Natural killer cell (primary cell): ENCODE results near the gene NUDT2. TPM values are rescaled to one million over a fixed set of nuclear protein-coding genes. Genes with fewer than 3 reads are reported as not detected.

ENCODE experiments used
- ATAC-seq, 3 donors: fragments of 150-1000 bp in 2 of 3; fragments of 200-7000 bp in 1 of 3; cut with Tn5 transposase; 1 replicate in 1 of 3; 2 replicates in 2 of 3; pipeline ENCODE4 v1.10.0; 2021; ENCODE audit warnings: mild to moderate bottlenecking in 2 of 3, moderate library complexity in 2 of 3
- DNase-seq, 2 donors: peaks; one replicate each; pipeline versions ENCODE4 v3.0.0 to v3.0.0-alpha.2; 2013 to 2021; ENCODE audit warnings: mixed read lengths in 1 of 2
- H3K27ac ChIP-seq: one replicate; pipeline ENCODE4 v1.5.1; 2013; ENCODE audit warnings: mild to moderate bottlenecking, low read length
- H3K27me3 ChIP-seq: one replicate; pipeline ENCODE4 v1.6.1; 2013; ENCODE audit warnings: low read length; ENCODE audit not compliant: control insufficient read depth, insufficient read depth
- H3K36me3 ChIP-seq: one replicate; pipeline ENCODE4 v1.6.1; 2013; ENCODE audit warnings: low read length; ENCODE audit not compliant: control insufficient read depth, insufficient read depth
- H3K4me1 ChIP-seq: one replicate; pipeline ENCODE4 v1.6.1; 2013; ENCODE audit warnings: low read length; ENCODE audit not compliant: control insufficient read depth, insufficient read depth
- H3K4me3 ChIP-seq: one replicate; pipeline ENCODE4 v1.5.1; 2013; ENCODE audit warnings: low read length
- H3K9me3 ChIP-seq: one replicate; pipeline ENCODE4 v1.6.1; 2013; ENCODE audit warnings: low read length; ENCODE audit not compliant: control insufficient read depth, insufficient read depth
- H3K27ac Mint-ChIP-seq, 2 donors: one replicate each; pipeline ENCODE4 v1.8.0; 2022; ENCODE audit warnings: mild to moderate bottlenecking in 2 of 2, mixed read lengths in 2 of 2, moderate library complexity in 1 of 2
- H3K27me3 Mint-ChIP-seq, 2 donors: one replicate each; pipeline ENCODE4 v1.8.0; 2022; ENCODE audit warnings: low read depth in 2 of 2, mixed read lengths in 2 of 2
- H3K36me3 Mint-ChIP-seq: one replicate; pipeline ENCODE4 v1.8.0; 2022; ENCODE audit warnings: mixed read lengths
- H3K4me1 Mint-ChIP-seq, 2 donors: one replicate each; pipeline ENCODE4 v1.8.0; 2022; ENCODE audit warnings: mixed read lengths in 2 of 2
- H3K4me3 Mint-ChIP-seq: one replicate; pipeline ENCODE4 v1.8.0; 2022; ENCODE audit warnings: mild to moderate bottlenecking, moderate library complexity, mixed read lengths
- H3K9me3 Mint-ChIP-seq, 2 donors: one replicate each; pipeline ENCODE4 v1.8.0; 2022; ENCODE audit warnings: mixed read lengths in 2 of 2
- WGBS: methylation state at CpG from one replicate; pipeline ENCODE4 v1.1.7; 2013; ENCODE audit warnings: missing lambda C conversion rate; ENCODE audit not compliant: insufficient coverage; 5-methylcytosine and 5-hydroxymethylcytosine counted together
- intact Hi-C: fragments of 100-400 bp; cut with micrococcal nuclease; formaldehyde crosslinking; loops from one replicate; pipeline ENCODE4 v1.14.2; 2022
- total RNA-seq, 4 donors: library from RNA; stranded (reverse); fragments of 120-200 nt in 1 of 4; gene quantifications; one replicate each; pipeline versions ENCODE4 v1.2.3 to v1.2.4, GENCODE V29; 2013 to 2022
- TF ChIP-seq, protein P1 (sequence below): fragments of 200-600 bp; IDR thresholded peaks from one replicate; pipeline ENCODE4 v1.8.0; 2022; ENCODE audit warnings: antibody characterized with exemption

NUDT2 gene
- total RNA-seq = 10 to 100 TPM in 1 of 3 donors, 1 to 10 TPM in 2; 8.5 to 15.7 (median 9.4) TPM
- 26.7 TPM for total RNA-seq (2013)

DNA sequence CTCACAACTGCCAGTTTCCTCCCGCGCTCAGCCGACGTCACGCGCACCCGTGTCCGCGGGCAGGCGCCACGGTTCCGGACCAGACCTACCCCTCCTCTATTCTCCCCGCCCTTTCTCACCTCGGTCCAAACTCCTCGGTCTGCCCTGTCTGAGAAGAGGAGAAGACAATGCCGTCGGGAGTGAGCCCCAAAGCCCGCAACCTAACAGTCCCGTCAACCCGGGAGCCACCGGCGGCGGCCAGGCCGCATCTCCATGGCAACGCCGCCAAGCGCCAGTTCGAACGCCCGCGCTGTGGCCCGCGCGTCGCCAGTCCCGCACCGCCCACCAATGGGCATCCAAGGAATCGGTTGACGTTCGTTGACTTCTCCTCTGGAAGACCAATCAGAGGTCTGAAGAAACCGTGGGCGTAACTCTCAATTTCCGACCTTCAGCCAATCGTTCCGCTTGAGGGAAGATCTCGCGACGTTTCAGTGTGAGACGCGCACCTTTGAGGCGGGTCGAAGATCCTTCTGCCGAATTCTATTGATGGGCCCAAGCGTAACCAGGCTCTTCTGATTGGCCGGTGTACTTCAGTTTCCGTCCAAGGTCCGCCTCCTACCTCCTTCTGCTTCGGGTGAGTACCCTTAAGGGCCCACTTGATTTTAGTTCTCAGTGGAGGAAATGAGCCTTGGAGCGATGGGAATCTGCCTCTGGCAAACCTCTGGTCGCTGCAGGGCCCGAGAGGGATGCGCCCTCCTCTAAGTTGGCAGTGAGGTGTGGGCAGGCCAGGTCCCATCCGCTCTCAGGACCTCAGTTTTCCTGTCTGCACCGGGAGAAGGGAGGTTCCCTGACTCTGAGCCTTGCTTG, at the start of gene NUDT2, which contains the start of gene KIF24:
Gene NUDT2 (plus strand): TSS at position 583 of the 846 bp plus-strand sequence. CDS start 9,471 bp downstream, outside the sequence.
Gene KIF24 (minus strand): TSS at position 282 of the 846 bp plus-strand sequence. CDS start 17,922 bp downstream, outside the sequence.
- H3K9me3 ChIP-seq = no peaks in the 10 kb centered on the region
- no peaks in the 10 kb centered on the region for H3K27me3 ChIP-seq
- peak; percentile 92 to 99 for DNase-seq
- Mint-ChIP-seq H3K27ac (peak within 1 kb of the TSS; percentile 95), H3K36me3 (no peaks in the 10 kb centered on the region), H3K4me1 (peaks cover 23 to 26% of the 10 kb centered on the region in 2 donors), H3K4me3 (peak within 1 kb of the TSS; percentile 94), H3K9me3 (no peaks in the 10 kb centered on the region), H3K27me3 (no peaks in the 10 kb centered on the region)
- H3K4me3 ChIP-seq = peak within 1 kb of the TSS; percentile 96
- TF ChIP-seq, protein P1, sequence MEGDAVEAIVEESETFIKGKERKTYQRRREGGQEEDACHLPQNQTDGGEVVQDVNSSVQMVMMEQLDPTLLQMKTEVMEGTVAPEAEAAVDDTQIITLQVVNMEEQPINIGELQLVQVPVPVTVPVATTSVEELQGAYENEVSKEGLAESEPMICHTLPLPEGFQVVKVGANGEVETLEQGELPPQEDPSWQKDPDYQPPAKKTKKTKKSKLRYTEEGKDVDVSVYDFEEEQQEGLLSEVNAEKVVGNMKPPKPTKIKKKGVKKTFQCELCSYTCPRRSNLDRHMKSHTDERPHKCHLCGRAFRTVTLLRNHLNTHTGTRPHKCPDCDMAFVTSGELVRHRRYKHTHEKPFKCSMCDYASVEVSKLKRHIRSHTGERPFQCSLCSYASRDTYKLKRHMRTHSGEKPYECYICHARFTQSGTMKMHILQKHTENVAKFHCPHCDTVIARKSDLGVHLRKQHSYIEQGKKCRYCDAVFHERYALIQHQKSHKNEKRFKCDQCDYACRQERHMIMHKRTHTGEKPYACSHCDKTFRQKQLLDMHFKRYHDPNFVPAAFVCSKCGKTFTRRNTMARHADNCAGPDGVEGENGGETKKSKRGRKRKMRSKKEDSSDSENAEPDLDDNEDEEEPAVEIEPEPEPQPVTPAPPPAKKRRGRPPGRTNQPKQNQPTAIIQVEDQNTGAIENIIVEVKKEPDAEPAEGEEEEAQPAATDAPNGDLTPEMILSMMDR = no peak
- peak; percentile 90 to 97 (median 91) for ATAC-seq
- WGBS = under 1% methylated on average over 64 of the region's 64 CpGs
- no peaks in the 10 kb centered on the region for H3K36me3 ChIP-seq
- H3K4me1 ChIP-seq = peaks cover 17% of the 10 kb centered on the region
- intact Hi-C loops = loop anchor here (1.0 to 5.0 kb wide), 2 partner anchors 47 to 207 kb away; partner anchors contain the start of gene MYORG
- H3K27ac ChIP-seq = peak within 1 kb of the TSS; percentile 95

DNA sequence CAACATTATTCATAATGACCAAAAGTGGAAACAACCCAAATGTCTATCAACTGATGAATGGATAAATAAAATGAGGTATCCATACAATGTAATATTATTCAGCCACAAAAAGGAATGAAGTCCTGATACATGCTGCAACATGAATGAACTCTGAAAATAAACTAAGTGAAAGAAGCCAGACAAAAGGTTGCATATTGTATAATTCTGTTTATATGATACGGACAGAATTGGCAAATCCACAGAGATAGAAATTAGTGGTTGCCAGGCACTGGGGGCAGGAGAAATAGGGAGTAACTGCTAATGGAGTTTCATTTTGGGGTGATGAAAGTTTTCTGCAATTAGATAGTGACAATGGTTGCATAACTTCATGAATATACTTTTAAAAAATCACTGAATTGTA, 47.3 kb upstream of the NUDT2 start:
- no peaks in the 10 kb centered on the region for H3K27me3 Mint-ChIP-seq
- H3K36me3 ChIP-seq = no peaks in the 10 kb centered on the region
- TF ChIP-seq, protein P1 = no peak
- no peaks in the 10 kb centered on the region for H3K4me1 ChIP-seq
- no peak for DNase-seq
- no peak overlapping the region for H3K4me3 ChIP-seq
- no peaks in the 10 kb centered on the region for H3K36me3 Mint-ChIP-seq
- intact Hi-C loops = no loop called here
- 96% methylated on average over 1 of the region's 1 CpG for WGBS
- no peaks in the 10 kb centered on the region for H3K9me3 ChIP-seq
- no peaks in the 10 kb centered on the region for H3K9me3 Mint-ChIP-seq
- H3K27ac Mint-ChIP-seq = no peak overlapping the region
- ATAC-seq = no peak
- H3K27me3 ChIP-seq = no peaks in the 10 kb centered on the region
- H3K4me1 Mint-ChIP-seq = peaks cover 5 to 6% of the 10 kb centered on the region in 2 donors
- H3K27ac ChIP-seq = no peak overlapping the region
- no peak overlapping the region for H3K4me3 Mint-ChIP-seq

DNA sequence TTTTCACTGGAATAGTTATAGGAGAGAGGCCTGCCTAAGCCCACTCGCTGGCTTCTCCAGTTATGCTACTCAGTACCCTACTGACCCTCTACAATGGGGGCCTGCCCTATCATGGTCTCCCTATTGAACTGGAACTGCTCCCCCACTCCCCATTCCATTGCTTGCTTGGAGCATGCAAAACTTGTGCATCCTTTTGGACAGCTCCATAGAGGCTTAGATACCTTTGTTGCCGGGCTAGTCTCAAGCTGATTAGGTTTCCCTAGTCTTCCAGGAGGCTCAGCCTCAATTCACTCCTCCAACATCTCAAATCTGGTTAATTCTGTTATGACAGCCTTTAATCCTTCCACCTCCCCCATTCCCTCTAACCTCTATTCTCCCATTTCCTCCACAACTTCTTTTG, 40.2 kb upstream of the NUDT2 start:
- DNase-seq (no peak), ATAC-seq (no peak)
- no peaks in the 10 kb centered on the region for H3K36me3 Mint-ChIP-seq
- no peaks in the 10 kb centered on the region for H3K9me3 Mint-ChIP-seq
- H3K27me3 Mint-ChIP-seq = no peaks in the 10 kb centered on the region
- Histone ChIP-seq H3K4me1 (no peaks in the 10 kb centered on the region), H3K4me3 (no peak overlapping the region), H3K9me3 (no peaks in the 10 kb centered on the region), H3K27ac (no peak overlapping the region), H3K36me3 (no peaks in the 10 kb centered on the region), H3K27me3 (no peaks in the 10 kb centered on the region)
- peaks cover 0 to 5% of the 10 kb centered on the region in 2 donors for H3K4me1 Mint-ChIP-seq
- no peak overlapping the region for H3K4me3 Mint-ChIP-seq
- TF ChIP-seq, protein P1 = no peak
- H3K27ac Mint-ChIP-seq = peak overlapping the region in 1 of 2 donors; percentile 39
- intact Hi-C loops = no loop called here
- 96% methylated on average over 2 of the region's 2 CpGs for WGBS
